ENCODE results near the gene TTN.

DNA sequence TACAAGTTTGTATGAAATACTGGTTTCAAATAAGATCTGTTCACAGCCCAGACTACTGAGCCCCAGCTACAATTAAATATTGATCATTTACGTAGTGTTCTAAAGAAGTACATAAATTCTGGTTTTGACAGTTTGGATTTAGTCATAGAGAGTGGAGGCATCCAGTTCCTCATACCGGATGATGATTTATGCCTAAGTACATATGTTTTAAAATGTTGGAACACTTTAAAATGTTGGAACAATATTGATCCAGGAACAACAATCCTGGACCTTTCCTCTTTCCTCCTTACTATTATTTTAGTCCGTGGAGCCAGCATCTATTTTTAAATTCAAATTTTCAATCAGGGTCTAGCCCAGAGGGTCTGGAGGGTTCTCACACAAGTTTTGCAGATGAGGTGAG is 22.8 kb upstream of the TTN start:
- no peak for TF ChIP-seq SUZ12 (IDR thresholded peaks at IDR 0.05)
- no peak for TF ChIP-seq FOXA1 (IDR thresholded peaks at IDR 0.05)
- TF ChIP-seq FOXM1 (IDR thresholded peaks at IDR 0.05; ENCODE audit: borderline replicate concordance), result no peak
- no peak for TF ChIP-seq SP1 (IDR thresholded peaks at IDR 0.05)
- no peak for TF ChIP-seq BHLHE40 (IDR thresholded peaks at IDR 0.05; ENCODE audit: borderline replicate concordance)
- no peak for TF ChIP-seq ELF4 (IDR thresholded peaks at IDR 0.05)
- TF ChIP-seq HDGF (IDR thresholded peaks at IDR 0.05; ENCODE audit: borderline replicate concordance), result no peak
- no peak for TF ChIP-seq FOXK2 (IDR thresholded peaks at IDR 0.05)
- no peak for TF ChIP-seq ZNF384 (IDR thresholded peaks at IDR 0.05)
- TF ChIP-seq LEF1 (IDR thresholded peaks at IDR 0.05; ENCODE audit: borderline replicate concordance), result no peak
